Parathyroid adenoma (tissue), 2 donors: Measurements from ENCODE around the gene SH3GLB1.

Experiments used
- H2AFZ ChIP-seq: fragments of 300-600 bp; sonication (generic); one replicate; pipeline ENCODE4 v1.7.0; 2017; ENCODE audit warnings: antibody characterized with exemption, mild to moderate bottlenecking
- H3K27ac ChIP-seq: fragments of 300-600 bp; sonication (generic); one replicate; pipeline ENCODE4 v1.7.0; 2017
- H3K27me3 ChIP-seq: fragments of 300-600 bp; sonication (generic); one replicate; pipeline ENCODE4 v1.7.0; 2017; ENCODE audit warnings: low read length; ENCODE audit not compliant: control insufficient read depth, insufficient read depth
- H3K36me3 ChIP-seq: fragments of 300-600 bp; sonication (generic); one replicate; pipeline ENCODE4 v1.7.0; 2017; ENCODE audit warnings: low read length; ENCODE audit not compliant: control insufficient read depth, insufficient read depth
- H3K4me1 ChIP-seq: fragments of 300-600 bp; sonication (generic); one replicate; pipeline ENCODE4 v1.7.0; 2017; ENCODE audit warnings: control low read depth
- H3K4me2 ChIP-seq: fragments of 300-600 bp; sonication (generic); one replicate; pipeline ENCODE4 v1.7.0; 2017; ENCODE audit warnings: low read length
- H3K4me3 ChIP-seq: fragments of 300-600 bp; sonication (generic); one replicate; pipeline ENCODE4 v1.7.0; 2017; ENCODE audit warnings: low read depth, low read length
- H3K79me2 ChIP-seq: fragments of 300-600 bp; sonication (generic); one replicate; pipeline ENCODE4 v1.7.0; 2017; ENCODE audit warnings: control low read depth
- H3K9ac ChIP-seq: fragments of 300-600 bp; sonication (generic); one replicate; pipeline ENCODE4 v1.7.0; 2017; ENCODE audit warnings: mild to moderate bottlenecking
- H3K9me3 ChIP-seq: fragments of 300-600 bp; sonication (generic); one replicate; pipeline ENCODE4 v1.7.0; 2017; ENCODE audit warnings: low read length; ENCODE audit not compliant: control insufficient read depth
- CTCF ChIP-seq: fragments of 300-600 bp; sonication (generic); IDR thresholded peaks from one replicate; pipeline ENCODE4 v1.7.0; 2017; ENCODE audit warnings: antibody characterized with exemption, mild to moderate bottlenecking
- donor health status: primary hyperparathyroidism.

SH3GLB1 gene

GRCh38 chr1:86762336-86762735 is 58.0 kb downstream of the SH3GLB1 start:
- TF ChIP-seq CTCF = no peak
- no peak overlapping the region for H2AFZ ChIP-seq
- H3K27ac ChIP-seq = no peak overlapping the region
- H3K4me3 ChIP-seq = no peak overlapping the region
- no peaks in the 10 kb centered on the region for H3K36me3 ChIP-seq
- no peak overlapping the region for H3K4me2 ChIP-seq
- no peaks in the 10 kb centered on the region for H3K27me3 ChIP-seq
- H3K79me2 ChIP-seq = no peaks in the 10 kb centered on the region
- H3K9ac ChIP-seq = no peak overlapping the region
- H3K4me1 ChIP-seq = no peaks in the 10 kb centered on the region
- H3K9me3 ChIP-seq = no peaks in the 10 kb centered on the region

- no peak overlapping the region for H3K4me3 ChIP-seq
- H3K9ac ChIP-seq = no peak overlapping the region
- no peaks in the 10 kb centered on the region for H3K4me1 ChIP-seq
- H3K79me2 ChIP-seq = no peaks in the 10 kb centered on the region
- no peaks in the 10 kb centered on the region for H3K27me3 ChIP-seq
- TF ChIP-seq CTCF = no peak
- H3K36me3 ChIP-seq = no peaks in the 10 kb centered on the region
- no peaks in the 10 kb centered on the region for H3K9me3 ChIP-seq
- no peak overlapping the region for H2AFZ ChIP-seq
- H3K4me2 ChIP-seq = no peak overlapping the region
- no peak overlapping the region for H3K27ac ChIP-seq
These were observed 60.1 kb downstream of the SH3GLB1 start for GRCh38 chr1:86764523-86764922.

GRCh38 chr1:86765073-86765472 is 60.7 kb downstream of the SH3GLB1 start:
- Histone ChIP-seq H3K27ac (no peak overlapping the region), H2AFZ (no peak overlapping the region), H3K36me3 (no peaks in the 10 kb centered on the region), H3K79me2 (no peaks in the 10 kb centered on the region), H3K4me3 (no peak overlapping the region), H3K9ac (no peak overlapping the region), H3K4me2 (no peak overlapping the region), H3K4me1 (no peaks in the 10 kb centered on the region), H3K27me3 (no peaks in the 10 kb centered on the region), H3K9me3 (no peaks in the 10 kb centered on the region)
- no peak for TF ChIP-seq CTCF

GRCh38 chr1:86765674-86766073 is 61.3 kb downstream of the SH3GLB1 start:
- Histone ChIP-seq H3K4me3 (no peak overlapping the region), H3K27me3 (no peaks in the 10 kb centered on the region), H3K4me2 (no peak overlapping the region), H3K9me3 (no peaks in the 10 kb centered on the region), H3K79me2 (no peaks in the 10 kb centered on the region), H3K27ac (no peak overlapping the region), H3K4me1 (no peaks in the 10 kb centered on the region), H2AFZ (no peak overlapping the region), H3K36me3 (no peaks in the 10 kb centered on the region), H3K9ac (no peak overlapping the region)
- no peak for TF ChIP-seq CTCF

GRCh38 chr1:86768554-86768953 is 64.2 kb downstream of the SH3GLB1 start:
- no peaks in the 10 kb centered on the region for H3K9me3 ChIP-seq
- no peaks in the 10 kb centered on the region for H3K4me1 ChIP-seq
- no peaks in the 10 kb centered on the region for H3K79me2 ChIP-seq
- TF ChIP-seq CTCF = no peak
- H3K4me2 ChIP-seq = no peak overlapping the region
- no peak overlapping the region for H3K4me3 ChIP-seq
- no peak overlapping the region for H2AFZ ChIP-seq
- H3K9ac ChIP-seq = no peak overlapping the region
- H3K36me3 ChIP-seq = no peaks in the 10 kb centered on the region
- no peaks in the 10 kb centered on the region for H3K27me3 ChIP-seq
- no peak overlapping the region for H3K27ac ChIP-seq
